Stomach (tissue), 9 donors: ENCODE measurements around the gene GAP43. TPM values are rescaled to one million over a fixed set of nuclear protein-coding genes. Genes with fewer than 3 reads are reported as not detected.

ENCODE experiments used
- DNase-seq, 2 donors: peaks; one replicate each; pipeline versions ENCODE4 v3.0.0 to v3.0.0-alpha.2; 2013 to 2019
- H3K27ac ChIP-seq, 5 donors: fragments of 200-600 bp in 4 of 5; sonication (generic) in 4 of 5; one replicate each; pipeline ENCODE4 v1.5.1; 2013 to 2019; ENCODE audit warnings: mild to moderate bottlenecking in 1 of 5, moderate library complexity in 1 of 5
- H3K27me3 ChIP-seq, 3 donors: fragments of 200-600 bp; sonication (generic); one replicate each; pipeline ENCODE4 v1.5.1; 2017 to 2019; ENCODE audit warnings: mixed run types in 1 of 3
- H3K36me3 ChIP-seq, 4 donors: fragments of 200-600 bp; sonication (generic); 1 replicate in 3 of 4; 2 replicates in 1 of 4; pipeline ENCODE4 v1.5.1; 2016 to 2019
- H3K4me1 ChIP-seq, 4 donors: fragments of 200-600 bp; sonication (generic); one replicate each; pipeline ENCODE4 v1.5.1; 2016 to 2019
- H3K4me3 ChIP-seq, 4 donors: fragments of 200-600 bp; sonication (generic) in 3 of 4; one replicate each; pipeline ENCODE4 v1.5.1; 2016 to 2019; ENCODE audit warnings: mild to moderate bottlenecking in 1 of 4
- H3K9me3 ChIP-seq, 4 donors: fragments of 200-600 bp; sonication (generic); one replicate each; pipeline ENCODE4 v1.5.1; 2016 to 2019
- CTCF ChIP-seq, 7 experiments: fragments of 450-650 bp in 4 of 7; fragments of 200-600 bp in 3 of 7; sonication (generic) in 3 of 7; IDR thresholded peaks; one replicate each; pipeline ENCODE4 v1.5.1; 2016 to 2019; ENCODE audit warnings: antibody characterized with exemption in 7 of 7, control low read depth in 2 of 7, mild to moderate bottlenecking in 1 of 7
- EP300 ChIP-seq: sonication (generic); formaldehyde crosslinking; IDR thresholded peaks from one replicate; pipeline ENCODE4 v1.6.1; 2017; ENCODE audit warnings: antibody characterized with exemption
- POLR2A ChIP-seq, 4 donors: fragments of 450-650 bp; IDR thresholded peaks; one replicate each; pipeline ENCODE4 v1.6.1; 2016; ENCODE audit warnings: antibody characterized with exemption in 4 of 4, control low read depth in 2 of 4, mild to moderate bottlenecking in 1 of 4, moderate library complexity in 1 of 4
- POLR2AphosphoS5 ChIP-seq, 3 donors: sonication (generic); formaldehyde crosslinking; IDR thresholded peaks; one replicate each; pipeline ENCODE4 v1.6.1; 2016; ENCODE audit warnings: antibody characterized with exemption in 3 of 3
- WGBS, 5 donors: extraction: QIAGEN DNeasy Blood & Tissue Kit in 3 of 5; methylation state at CpG; one replicate each; pipeline versions ENCODE4 v1.1.5 to v1.1.7; 2013 to 2018; 5-methylcytosine and 5-hydroxymethylcytosine counted together
- intact Hi-C: fragments of 100-400 bp; cut with DNase I; formaldehyde crosslinking; loops from one replicate; pipeline ENCODE4 v1.15.1; 2023; ENCODE audit warnings: low total_unique reads
- polyA plus RNA-seq, 3 donors: library from polyadenylated mRNA; stranded (reverse); fragments of 200-250 nt; gene quantifications; one replicate each; pipeline ENCODE4 v1.2.3, GENCODE V29; 2013
- total RNA-seq, 5 donors: library from RNA; depleted of rRNA; stranded (reverse); fragments of >200 nt; gene quantifications; one replicate each; pipeline versions ENCODE4 v1.1.0 to v1.2.3, GENCODE V29; 2014 to 2016
- donor health status: healthy with polysubstance abuse.
- donor health status: Bipolar disorder and iron deficiency.
- donor health status: healthy.

Gene GAP43
- total and polyA plus RNA-seq, 8 donors = 1.00 to 4.8 (median 1.4) TPM; not detected in 2

- Histone ChIP-seq H3K9me3 (no peaks in the 10 kb centered on the region), H3K36me3 (no peaks in the 10 kb centered on the region), H3K4me3 (no peak overlapping the region), H3K27ac (no peak overlapping the region), H3K4me1 (no peaks in the 10 kb centered on the region), H3K27me3 (no peaks in the 10 kb centered on the region)
- intact Hi-C loops = no loop called here
- DNase-seq = peak in 1 of 2 donors; percentile 49
- WGBS, 5 donors = 80 to 84% (median 81%) methylated on average over 5 of the region's 5 CpGs
- no peak for TF ChIP-seq POLR2A (IDR thresholded peaks at IDR 0.05)
- TF ChIP-seq POLR2AphosphoS5 (IDR thresholded peaks at IDR 0.05) = no peak
- no peak for TF ChIP-seq CTCF (IDR thresholded peaks at IDR 0.05)
- TF ChIP-seq EP300 = no peak
Measured at GRCh38 chr3:115671761-115672455, 48.6 kb downstream of the GAP43 start.

GRCh38 chr3:115673881-115674280 is 50.6 kb downstream of the GAP43 start:
- intact Hi-C loops = no loop called here
- Histone ChIP-seq H3K36me3 (no peaks in the 10 kb centered on the region), H3K9me3 (no peaks in the 10 kb centered on the region), H3K4me1 (no peaks in the 10 kb centered on the region), H3K4me3 (no peak overlapping the region), H3K27me3 (peaks cover 0 to 1% (median 0%) of the 10 kb centered on the region in 3 donors), H3K27ac (no peak overlapping the region)
- WGBS, 5 donors = 33 to 82% (median 49%) methylated on average over 3 of the region's 3 CpGs
- DNase-seq = peak in 1 of 2 donors; percentile 54
- TF ChIP-seq POLR2A (IDR thresholded peaks at IDR 0.05) (no peak), EP300 (no peak), POLR2AphosphoS5 (IDR thresholded peaks at IDR 0.05) (no peak), CTCF (IDR thresholded peaks at IDR 0.05) (no peak)

GRCh38 chr3:115676336-115676735 is 53.0 kb downstream of the GAP43 start:
- Histone ChIP-seq H3K4me3 (no peak overlapping the region), H3K36me3 (no peaks in the 10 kb centered on the region), H3K4me1 (no peaks in the 10 kb centered on the region), H3K27me3 (peaks cover 0 to 3% (median 0%) of the 10 kb centered on the region in 3 donors), H3K9me3 (no peaks in the 10 kb centered on the region), H3K27ac (no peak overlapping the region)
- 89 to 95% (median 91%) methylated on average over 7 to 9 of the region's 9 CpGs for WGBS, 5 donors
- TF ChIP-seq EP300 (no peak), POLR2A (IDR thresholded peaks at IDR 0.05) (no peak), CTCF (IDR thresholded peaks at IDR 0.05) (no peak), POLR2AphosphoS5 (IDR thresholded peaks at IDR 0.05) (no peak)
- intact Hi-C loops = no loop called here
- no peak for DNase-seq

- Histone ChIP-seq H3K9me3 (no peaks in the 10 kb centered on the region), H3K4me3 (no peak overlapping the region), H3K27me3 (peaks cover 0 to 3% (median 0%) of the 10 kb centered on the region in 3 donors), H3K36me3 (no peaks in the 10 kb centered on the region), H3K27ac (no peak overlapping the region), H3K4me1 (no peaks in the 10 kb centered on the region)
- TF ChIP-seq CTCF (IDR thresholded peaks at IDR 0.05) (no peak), EP300 (no peak), POLR2A (IDR thresholded peaks at IDR 0.05) (no peak), POLR2AphosphoS5 (IDR thresholded peaks at IDR 0.05) (no peak)
- intact Hi-C loops = no loop called here
- no peak for DNase-seq
- WGBS, 5 donors = 22 to 49% (median 37%) methylated on average over 2 of the region's 2 CpGs
Measured at GRCh38 chr3:115680803-115681345, 57.6 kb downstream of the GAP43 start.
